ENCODE measurements around the gene ELMO3.

DNA sequence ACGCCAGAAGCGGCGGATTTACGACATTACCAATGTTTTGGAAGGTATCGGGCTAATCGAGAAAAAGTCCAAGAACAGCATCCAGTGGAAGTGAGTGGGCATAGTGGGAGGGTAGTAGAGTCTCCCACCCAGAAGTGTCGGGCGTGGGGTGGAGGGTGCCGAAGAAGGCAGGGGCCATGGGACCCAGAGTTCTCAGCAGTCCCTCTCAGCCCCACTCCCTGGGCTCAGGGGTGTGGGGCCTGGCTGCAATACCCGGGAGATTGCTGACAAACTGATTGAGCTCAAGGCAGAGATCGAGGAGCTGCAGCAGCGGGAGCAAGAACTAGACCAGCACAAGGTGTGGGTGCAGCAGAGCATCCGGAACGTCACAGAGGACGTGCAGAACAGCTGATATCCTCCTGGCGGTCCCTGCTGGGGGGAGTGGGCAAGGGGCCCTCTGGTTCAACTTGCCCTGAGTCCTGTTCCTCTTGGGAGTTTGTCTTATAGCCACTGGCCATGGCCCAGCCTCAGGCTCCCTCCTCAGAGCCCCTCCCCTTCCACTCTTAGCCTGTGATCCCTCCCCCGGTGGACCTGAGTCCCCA, 6.1 kb upstream of the ELMO3 start:
- TF ChIP-seq SNAI2 (CRISPR knock-in tag; IDR thresholded peaks at IDR 0.05) (no peak), TOX (CRISPR knock-in tag; IDR thresholded peaks at IDR 0.05; ENCODE audit: borderline replicate concordance) (no peak), ZNF565 (CRISPR knock-in tag; conservative IDR thresholded peaks at IDR 0.05; ENCODE audit: low read depth) (no peak), ARNTL (CRISPR knock-in tag; IDR thresholded peaks at IDR 0.05; ENCODE audit: borderline replicate concordance, low read depth) (no peak), ZFP3 (CRISPR knock-in tag; IDR thresholded peaks at IDR 0.05) (no peak)

Measured in SK-N-SH treated with all-trans-retinoic acid at 6 μM for 48 hours (cell line).